ENCODE data around the gene DDX3X. TPM values are rescaled to one million over a fixed set of nuclear protein-coding genes. Genes with fewer than 3 reads are reported as not detected.
"Not testable (repeated sequence)": the region's sequence is repeated elsewhere in the genome, so short reads cannot be mapped to it uniquely, and the experiment has no call there.

Gene DDX3X
- total and polyA plus RNA-seq, 8 donors: 23.2 to 142 (median 96.4) TPM

GRCh38 chrX:41386222-41386990 lies 52.4 kb downstream of the DDX3X start:
- WGBS, 2 donors: 89 to 92% methylated on average over 8 of the region's 8 CpGs
- Histone ChIP-seq H3K9me3 (no peaks in the 10 kb centered on the region), H3K36me3 (no peaks in the 10 kb centered on the region), H3K27ac (no peak overlapping the region), H3K27me3 (no peaks in the 10 kb centered on the region), H3K4me3 (no peak overlapping the region), H3K4me1 (no peaks in the 10 kb centered on the region)
- TF ChIP-seq, protein P1, sequence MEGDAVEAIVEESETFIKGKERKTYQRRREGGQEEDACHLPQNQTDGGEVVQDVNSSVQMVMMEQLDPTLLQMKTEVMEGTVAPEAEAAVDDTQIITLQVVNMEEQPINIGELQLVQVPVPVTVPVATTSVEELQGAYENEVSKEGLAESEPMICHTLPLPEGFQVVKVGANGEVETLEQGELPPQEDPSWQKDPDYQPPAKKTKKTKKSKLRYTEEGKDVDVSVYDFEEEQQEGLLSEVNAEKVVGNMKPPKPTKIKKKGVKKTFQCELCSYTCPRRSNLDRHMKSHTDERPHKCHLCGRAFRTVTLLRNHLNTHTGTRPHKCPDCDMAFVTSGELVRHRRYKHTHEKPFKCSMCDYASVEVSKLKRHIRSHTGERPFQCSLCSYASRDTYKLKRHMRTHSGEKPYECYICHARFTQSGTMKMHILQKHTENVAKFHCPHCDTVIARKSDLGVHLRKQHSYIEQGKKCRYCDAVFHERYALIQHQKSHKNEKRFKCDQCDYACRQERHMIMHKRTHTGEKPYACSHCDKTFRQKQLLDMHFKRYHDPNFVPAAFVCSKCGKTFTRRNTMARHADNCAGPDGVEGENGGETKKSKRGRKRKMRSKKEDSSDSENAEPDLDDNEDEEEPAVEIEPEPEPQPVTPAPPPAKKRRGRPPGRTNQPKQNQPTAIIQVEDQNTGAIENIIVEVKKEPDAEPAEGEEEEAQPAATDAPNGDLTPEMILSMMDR (IDR thresholded peaks at IDR 0.05): no peak
- ATAC-seq: no peak
- DNase-seq: no peak
- FAIRE-seq: no peak
- intact Hi-C loops (cut with DNase I): no loop called here

- H3K9me3 ChIP-seq: no peaks in the 10 kb centered on the region
- intact Hi-C loops (cut with DNase I): no loop called here
- no peaks in the 10 kb centered on the region for H3K27me3 ChIP-seq
- 74 to 79% methylated on average over 8 of the region's 8 CpGs for WGBS, 2 donors
- ATAC-seq (no peak), FAIRE-seq (no peak), DNase-seq (no peak)
- no peak overlapping the region for H3K4me3 ChIP-seq
- no peaks in the 10 kb centered on the region for H3K4me1 ChIP-seq
- no peaks in the 10 kb centered on the region for H3K36me3 ChIP-seq
- TF ChIP-seq, protein P1 (IDR thresholded peaks at IDR 0.05): no peak
- no peak overlapping the region for H3K27ac ChIP-seq
Observed at GRCh38 chrX:41388543-41388942, 54.6 kb downstream of the DDX3X start.

DNA sequence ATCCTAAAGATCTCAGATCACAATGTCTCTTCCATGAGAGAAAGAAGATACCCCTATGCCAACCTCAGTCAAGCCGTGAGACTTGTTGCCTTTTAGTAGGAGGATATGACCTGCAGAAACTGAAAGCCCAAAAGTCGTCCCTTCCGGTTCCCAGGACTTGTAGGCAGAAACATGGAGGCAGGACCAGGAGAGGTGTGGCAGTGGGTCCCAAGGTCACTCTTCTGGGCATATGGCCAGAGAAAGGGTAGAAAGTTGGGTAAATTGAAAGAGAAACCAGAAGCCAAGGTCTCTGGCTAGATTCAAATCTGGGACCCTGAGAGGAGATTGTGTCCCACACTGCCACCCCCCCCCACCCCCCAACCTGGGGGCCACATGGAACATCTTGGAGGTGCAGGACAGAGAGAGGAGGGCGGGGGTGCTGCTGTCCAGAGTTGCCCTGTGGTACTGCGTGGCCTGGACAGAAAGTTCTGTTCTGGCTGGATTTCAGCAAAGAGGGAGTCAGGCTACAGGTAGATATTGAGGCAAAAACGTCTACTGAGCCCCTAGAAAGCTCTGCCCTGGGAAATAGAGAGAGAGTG lies 55.4 kb downstream of the DDX3X start:
- H3K4me3 ChIP-seq: no peak overlapping the region
- peak in 2 of 4 donors; percentile 63 to 64 for ATAC-seq
- TF ChIP-seq, protein P1 (IDR thresholded peaks at IDR 0.05): no peak
- WGBS, 2 donors: 58 to 62% methylated on average over 6 of the region's 6 CpGs
- H3K27me3 ChIP-seq: no peaks in the 10 kb centered on the region
- H3K27ac ChIP-seq: no peak overlapping the region
- intact Hi-C loops (cut with DNase I): no loop called here
- DNase-seq: peak in 2 of 6 donors; percentile 2 to 27
- H3K36me3 ChIP-seq: no peaks in the 10 kb centered on the region
- no peaks in the 10 kb centered on the region for H3K9me3 ChIP-seq
- FAIRE-seq: no peak
- no peaks in the 10 kb centered on the region for H3K4me1 ChIP-seq

DNA sequence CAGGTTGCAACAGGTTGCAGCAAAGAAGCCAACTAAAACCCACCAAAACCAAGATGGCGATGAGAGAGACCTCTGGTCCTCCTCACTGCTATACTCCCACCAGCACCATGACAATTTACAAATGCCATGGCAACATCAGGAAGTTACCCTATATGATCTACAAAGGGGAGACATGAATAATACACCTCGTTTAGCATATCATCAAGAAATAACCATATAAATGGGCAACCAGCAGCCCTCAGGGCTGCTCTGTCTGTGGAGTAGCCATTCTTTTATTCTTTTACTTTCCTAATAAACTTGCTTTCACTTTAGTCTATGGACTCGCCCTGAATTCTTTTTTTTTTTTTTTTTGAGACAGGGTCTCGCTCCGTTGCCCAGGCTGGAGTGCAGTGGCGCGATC lies 56.6 kb downstream of the DDX3X start:
- FAIRE-seq; intact Hi-C loops (cut with DNase I); H3K27me3 ChIP-seq: not testable (repeated sequence)

DNA sequence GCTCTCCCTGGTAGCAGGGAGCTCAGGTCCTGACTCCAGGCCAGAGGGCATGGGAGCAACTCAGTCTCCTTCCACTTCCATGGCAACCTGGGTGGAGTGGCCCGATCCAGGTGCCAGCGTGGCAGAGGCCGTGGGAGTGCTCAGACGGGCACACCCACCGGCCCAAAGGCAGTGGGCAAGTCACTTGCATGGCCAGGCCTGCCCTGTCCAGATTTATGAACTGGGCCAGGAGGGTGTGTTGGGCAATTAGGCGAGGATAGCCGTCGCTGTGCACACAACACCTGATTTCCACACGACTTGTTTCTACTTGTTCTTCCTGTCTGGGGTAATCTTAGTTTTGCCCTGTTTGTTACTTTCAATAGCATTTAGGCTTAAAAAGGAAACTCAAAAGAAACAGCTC lies 57.6 kb downstream of the DDX3X start:
- TF ChIP-seq, protein P1 (IDR thresholded peaks at IDR 0.05): no peak
- intact Hi-C loops (cut with DNase I): no loop called here
- no peak overlapping the region for H3K27ac ChIP-seq
- no peaks in the 10 kb centered on the region for H3K9me3 ChIP-seq
- 83 to 86% methylated on average over 9 of the region's 9 CpGs for WGBS, 2 donors
- ATAC-seq (peak in 1 of 4 donors; percentile 17), FAIRE-seq (no peak), DNase-seq (no peak)
- H3K27me3 ChIP-seq: no peaks in the 10 kb centered on the region
- no peak overlapping the region for H3K4me3 ChIP-seq
- H3K4me1 ChIP-seq: no peaks in the 10 kb centered on the region
- no peaks in the 10 kb centered on the region for H3K36me3 ChIP-seq

More for the DNA sequence above, 56.6 kb downstream of the DDX3X start:
- WGBS, 2 donors: 82 to 85% methylated on average over 7 of the region's 7 CpGs
- not testable (repeated sequence) for DNase-seq, H3K36me3 ChIP-seq, H3K4me1 ChIP-seq, H3K27ac ChIP-seq, H3K4me3 ChIP-seq, H3K9me3 ChIP-seq, ATAC-seq

All from pancreas (tissue), 10 donors.